Neural progenitor cell (in vitro differentiated cells): ENCODE data around the gene CD99L2.

Experiments
- EZH2 ChIP-seq: fragments of 200-600 bp; sonication (generic); IDR thresholded peaks from 2 replicates; pipeline ENCODE4 v1.6.1; 2017; ENCODE audit warnings: antibody characterized with exemption, mild to moderate bottlenecking, moderate library complexity
- EZH2phosphoT487 ChIP-seq: fragments of 200-600 bp; sonication (generic); IDR thresholded peaks from 2 replicates; pipeline ENCODE4 v1.6.1; 2017; ENCODE audit warnings: antibody characterized with exemption
- TF ChIP-seq, protein P1 (sequence below): fragments of 200-600 bp; sonication (generic); IDR thresholded peaks from 2 replicates; pipeline ENCODE4 v1.5.1; 2017; ENCODE audit warnings: antibody characterized with exemption, mild to moderate bottlenecking

DNA sequence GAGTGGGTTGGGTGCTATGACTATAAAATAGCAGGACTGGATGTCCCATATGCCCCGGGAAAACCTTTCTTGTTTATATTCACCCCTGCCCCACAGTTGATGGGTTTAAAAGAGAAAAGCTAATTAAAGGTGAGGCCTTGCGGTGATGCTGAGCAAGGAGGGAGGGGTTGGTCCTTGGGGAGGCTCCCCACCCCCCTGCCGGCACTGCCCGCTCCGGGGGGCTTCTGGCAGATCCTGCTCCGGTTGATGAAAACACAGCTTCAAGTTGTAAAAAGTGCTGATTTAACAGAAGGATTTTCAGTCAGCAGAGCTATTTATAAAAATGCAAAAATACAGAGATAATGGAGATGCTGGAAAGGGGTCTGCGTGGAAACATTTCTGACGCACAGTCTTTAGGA lies 136.7 kb downstream of the CD99L2 start:
- TF ChIP-seq EZH2phosphoT487 (no peak), EZH2 (no peak)
- TF ChIP-seq, protein P1, sequence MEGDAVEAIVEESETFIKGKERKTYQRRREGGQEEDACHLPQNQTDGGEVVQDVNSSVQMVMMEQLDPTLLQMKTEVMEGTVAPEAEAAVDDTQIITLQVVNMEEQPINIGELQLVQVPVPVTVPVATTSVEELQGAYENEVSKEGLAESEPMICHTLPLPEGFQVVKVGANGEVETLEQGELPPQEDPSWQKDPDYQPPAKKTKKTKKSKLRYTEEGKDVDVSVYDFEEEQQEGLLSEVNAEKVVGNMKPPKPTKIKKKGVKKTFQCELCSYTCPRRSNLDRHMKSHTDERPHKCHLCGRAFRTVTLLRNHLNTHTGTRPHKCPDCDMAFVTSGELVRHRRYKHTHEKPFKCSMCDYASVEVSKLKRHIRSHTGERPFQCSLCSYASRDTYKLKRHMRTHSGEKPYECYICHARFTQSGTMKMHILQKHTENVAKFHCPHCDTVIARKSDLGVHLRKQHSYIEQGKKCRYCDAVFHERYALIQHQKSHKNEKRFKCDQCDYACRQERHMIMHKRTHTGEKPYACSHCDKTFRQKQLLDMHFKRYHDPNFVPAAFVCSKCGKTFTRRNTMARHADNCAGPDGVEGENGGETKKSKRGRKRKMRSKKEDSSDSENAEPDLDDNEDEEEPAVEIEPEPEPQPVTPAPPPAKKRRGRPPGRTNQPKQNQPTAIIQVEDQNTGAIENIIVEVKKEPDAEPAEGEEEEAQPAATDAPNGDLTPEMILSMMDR = no peak
